Caco-2 (cell line): ENCODE data around the gene ATG4C. TPM values are rescaled to one million over a fixed set of nuclear protein-coding genes. Genes with fewer than 3 reads are reported as not detected.

Experiments
- BruUV-seq: library from RNA; stranded (reverse); fragments of 400-500 nt; replicated peaks from 2 replicates; lab custom pipeline; 2021; lab: Mats Ljungman, UMichigan
- CTCF ChIA-PET: fragments of 300-600 bp; sonication (Branson Sonifier 250); formaldehyde crosslinking; loops from one replicate; lab custom pipeline; 2022; ENCODE audit warnings: antibody characterized with exemption; lab: Charles Lee
- POLR2A ChIA-PET: fragments of 300-600 bp; sonication (Branson Sonifier 250); formaldehyde crosslinking; loops from one replicate; lab custom pipeline; 2022; ENCODE audit warnings: antibody characterized with exemption; lab: Charles Lee
- DNase-seq, 2 experiments: peaks; one replicate each; pipeline versions ENCODE4 v3.0.0 to v3.0.0-alpha.2; 2020 to 2022
- H3K27me3 ChIP-seq: replicated peaks from 2 replicates; pipeline ENCODE4 v1.6.0; 2011; ENCODE audit warnings: low read length; ENCODE audit not compliant: control insufficient read depth, insufficient read depth
- H3K36me3 ChIP-seq: 2 replicates; pipeline ENCODE4 v1.5.1; 2011; ENCODE audit warnings: low read length; ENCODE audit not compliant: control insufficient read depth, insufficient read depth
- H3K4me1 ChIP-seq: fragments of 250-450 bp; sonication (Bioruptor Pico); 2 replicates; pipeline ENCODE4 v1.5.1; 2020; ENCODE audit warnings: mild to moderate bottlenecking
- H3K4me3 ChIP-seq: 2 replicates; pipeline ENCODE4 v1.5.1; 2011; ENCODE audit warnings: low read depth, mild to moderate bottlenecking, control low read depth, low read length
- H3K9me3 ChIP-seq: fragments of 250-450 bp; sonication (Bioruptor Pico); 2 replicates; pipeline ENCODE4 v1.5.1; 2020; ENCODE audit warnings: mild to moderate bottlenecking, moderate library complexity
- H3K27ac Mint-ChIP-seq: one replicate; pipeline ENCODE4 v1.8.0; 2022; ENCODE audit warnings: mixed read lengths; ENCODE audit not compliant: unreplicated experiment
- H3K27me3 Mint-ChIP-seq: one replicate; pipeline ENCODE4 v1.8.0; 2022; ENCODE audit warnings: mixed read lengths; ENCODE audit not compliant: insufficient read depth, unreplicated experiment
- H3K36me3 Mint-ChIP-seq: one replicate; pipeline ENCODE4 v1.8.0; 2022; ENCODE audit warnings: mild to moderate bottlenecking, mixed read lengths; ENCODE audit not compliant: insufficient read depth, unreplicated experiment
- H3K4me1 Mint-ChIP-seq: one replicate; pipeline ENCODE4 v1.8.0; 2022; ENCODE audit warnings: low read depth, mixed read lengths; ENCODE audit not compliant: unreplicated experiment
- H3K4me3 Mint-ChIP-seq: one replicate; pipeline ENCODE4 v1.8.0; 2022; ENCODE audit warnings: mild to moderate bottlenecking, moderate library complexity, mixed read lengths; ENCODE audit not compliant: unreplicated experiment
- H3K9me3 Mint-ChIP-seq: one replicate; pipeline ENCODE4 v1.8.0; 2022; ENCODE audit warnings: mixed read lengths; ENCODE audit not compliant: unreplicated experiment
- intact Hi-C: fragments of 100-400 bp; cut with micrococcal nuclease; formaldehyde crosslinking; loops from one replicate; pipeline ENCODE4 v1.10.0; 2022; ENCODE audit not compliant: unreplicated experiment
- total RNA-seq: library from RNA; stranded (reverse); gene quantifications from 2 replicates; pipeline ENCODE4 v1.2.3, GENCODE V29; 2022
- TF ChIP-seq, protein P1 (sequence below), 2 experiments: fragments of 200-600 bp in 1 of 2; IDR thresholded peaks; 1 replicate in 1 of 2; 2 replicates in 1 of 2; pipeline versions ENCODE4 v1.5.1 to v1.8.0; 2011 to 2022; ENCODE audit warnings: antibody characterized with exemption in 1 of 2, control low read depth in 1 of 2, inconsistent platforms in 1 of 2, low read depth in 1 of 2, low read length in 1 of 2, mild to moderate bottlenecking in 1 of 2, moderate library complexity in 1 of 2; ENCODE audit not compliant: insufficient read depth in 1 of 2, severe bottlenecking in 1 of 2, unreplicated experiment in 1 of 2

ATG4C gene
- total RNA-seq, 1 experiment from 2014 or later, result 7.4 TPM

DNA sequence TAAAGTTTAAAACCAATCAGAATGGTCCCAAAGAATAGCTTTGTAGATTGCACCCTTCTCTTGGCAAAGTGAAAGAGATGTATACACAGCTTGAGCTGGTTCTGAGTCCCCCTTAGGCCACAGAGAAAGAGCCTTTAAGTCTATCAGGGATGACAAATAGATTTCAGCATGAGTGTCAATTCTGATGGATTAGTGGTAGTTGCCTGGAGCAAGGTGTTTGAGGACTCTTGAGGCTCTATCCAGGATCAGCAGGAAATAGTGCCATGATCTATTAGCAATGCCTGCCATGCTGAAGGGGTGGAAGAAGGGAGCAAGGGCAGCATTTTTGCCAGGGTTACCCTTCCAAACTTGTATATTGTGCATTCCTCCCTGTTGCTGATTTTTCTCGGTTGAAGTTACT, 116.6 kb downstream of the ATG4C start:
- TF ChIP-seq, protein P1, sequence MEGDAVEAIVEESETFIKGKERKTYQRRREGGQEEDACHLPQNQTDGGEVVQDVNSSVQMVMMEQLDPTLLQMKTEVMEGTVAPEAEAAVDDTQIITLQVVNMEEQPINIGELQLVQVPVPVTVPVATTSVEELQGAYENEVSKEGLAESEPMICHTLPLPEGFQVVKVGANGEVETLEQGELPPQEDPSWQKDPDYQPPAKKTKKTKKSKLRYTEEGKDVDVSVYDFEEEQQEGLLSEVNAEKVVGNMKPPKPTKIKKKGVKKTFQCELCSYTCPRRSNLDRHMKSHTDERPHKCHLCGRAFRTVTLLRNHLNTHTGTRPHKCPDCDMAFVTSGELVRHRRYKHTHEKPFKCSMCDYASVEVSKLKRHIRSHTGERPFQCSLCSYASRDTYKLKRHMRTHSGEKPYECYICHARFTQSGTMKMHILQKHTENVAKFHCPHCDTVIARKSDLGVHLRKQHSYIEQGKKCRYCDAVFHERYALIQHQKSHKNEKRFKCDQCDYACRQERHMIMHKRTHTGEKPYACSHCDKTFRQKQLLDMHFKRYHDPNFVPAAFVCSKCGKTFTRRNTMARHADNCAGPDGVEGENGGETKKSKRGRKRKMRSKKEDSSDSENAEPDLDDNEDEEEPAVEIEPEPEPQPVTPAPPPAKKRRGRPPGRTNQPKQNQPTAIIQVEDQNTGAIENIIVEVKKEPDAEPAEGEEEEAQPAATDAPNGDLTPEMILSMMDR (IDR thresholded peaks at IDR 0.05; ENCODE audit: insufficient read depth in 1 of 2, low read depth in 1 of 2, low read length in 1 of 2, severe bottlenecking in 1 of 2, unreplicated experiment in 1 of 2), result no peak
- H3K27me3 ChIP-seq, result no peaks in the 10 kb centered on the region
- no peak for DNase-seq
- Mint-ChIP-seq H3K9me3 (no peaks in the 10 kb centered on the region), H3K4me3 (no peak overlapping the region), H3K27ac (no peak overlapping the region), H3K4me1 (no peaks in the 10 kb centered on the region), H3K36me3 (no peaks in the 10 kb centered on the region), H3K27me3 (peaks cover 2% of the 10 kb centered on the region)
- POLR2A ChIA-PET, result no interaction called here
- BruUV-seq, result no TSS peak
- H3K4me3 ChIP-seq, result no peak overlapping the region
- CTCF ChIA-PET, result no interaction called here
- H3K4me1 ChIP-seq, result no peaks in the 10 kb centered on the region
- intact Hi-C loops, result loop anchor here (10.0 kb wide), 1 partner anchor 56 kb away; no protein-coding TSS in a partner anchor
- H3K9me3 ChIP-seq, result no peaks in the 10 kb centered on the region
- H3K36me3 ChIP-seq, result no peaks in the 10 kb centered on the region

GRCh38 chr1:62901650-62902049, 117.7 kb downstream of the ATG4C start:
- intact Hi-C loops, result loop anchor here (10.0 kb wide), 1 partner anchor 57 kb away; no protein-coding TSS in a partner anchor
- Histone ChIP-seq H3K36me3 (no peaks in the 10 kb centered on the region), H3K9me3 (no peaks in the 10 kb centered on the region), H3K4me3 (no peak overlapping the region), H3K27me3 (no peaks in the 10 kb centered on the region), H3K4me1 (no peaks in the 10 kb centered on the region)
- CTCF ChIA-PET, result no interaction called here
- Mint-ChIP-seq H3K27ac (no peak overlapping the region), H3K4me3 (no peak overlapping the region), H3K4me1 (no peaks in the 10 kb centered on the region), H3K36me3 (no peaks in the 10 kb centered on the region), H3K9me3 (no peaks in the 10 kb centered on the region), H3K27me3 (no peaks in the 10 kb centered on the region)
- BruUV-seq, result no TSS peak
- TF ChIP-seq, protein P1 (IDR thresholded peaks at IDR 0.05; ENCODE audit: insufficient read depth in 1 of 2, low read depth in 1 of 2, low read length in 1 of 2, severe bottlenecking in 1 of 2, unreplicated experiment in 1 of 2), result no peak
- POLR2A ChIA-PET, result no interaction called here
- DNase-seq, result no peak

DNA sequence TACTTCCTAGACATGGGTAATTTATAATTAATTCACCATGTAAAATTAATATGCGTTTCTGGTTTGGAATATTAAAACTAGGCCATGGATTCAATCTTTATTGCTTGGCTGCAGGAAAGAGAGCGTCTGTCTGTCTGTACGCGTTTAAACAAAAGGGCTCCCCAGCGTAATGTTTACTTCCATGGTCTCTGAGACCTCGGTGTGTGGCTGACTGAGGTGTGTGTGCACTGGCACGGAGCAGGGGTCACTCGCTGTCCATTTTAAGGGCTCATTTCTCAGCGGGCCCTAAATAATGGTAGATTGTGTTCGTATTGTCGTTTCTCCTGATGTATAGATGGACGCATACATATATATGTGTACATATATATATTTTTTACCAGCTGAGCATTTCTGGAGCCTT, 119.6 kb downstream of the ATG4C start:
- no peaks in the 10 kb centered on the region for H3K9me3 Mint-ChIP-seq
- Histone ChIP-seq H3K4me3 (no peak overlapping the region), H3K27me3 (no peaks in the 10 kb centered on the region), H3K36me3 (no peaks in the 10 kb centered on the region), H3K4me1 (no peaks in the 10 kb centered on the region), H3K9me3 (no peaks in the 10 kb centered on the region)
- no peak for DNase-seq
- no peak overlapping the region for H3K27ac Mint-ChIP-seq
- H3K4me1 Mint-ChIP-seq, result no peaks in the 10 kb centered on the region
- no TSS peak for BruUV-seq
- no peaks in the 10 kb centered on the region for H3K36me3 Mint-ChIP-seq
- ChIA-PET POLR2A (no interaction called here), CTCF (no interaction called here)
- TF ChIP-seq, protein P1 (IDR thresholded peaks at IDR 0.05; ENCODE audit: insufficient read depth in 1 of 2, low read depth in 1 of 2, low read length in 1 of 2, severe bottlenecking in 1 of 2, unreplicated experiment in 1 of 2), result no peak
- H3K27me3 Mint-ChIP-seq, result no peaks in the 10 kb centered on the region
- no peak overlapping the region for H3K4me3 Mint-ChIP-seq
- intact Hi-C loops, result loop anchor here (10.0 kb wide), 1 partner anchor 59 kb away; no protein-coding TSS in a partner anchor
